MV-4-11 (cell line): ENCODE data around the gene ACSL5.
"Not testable (repeated sequence)": the region's sequence is repeated elsewhere in the genome, so short reads cannot be mapped to it uniquely, and the experiment has no call there.

Experiments used
- DNase-seq: peaks from one replicate; lab custom pipeline; 2025; lab: John Stamatoyannopoulos, UW

Gene ACSL5

DNA sequence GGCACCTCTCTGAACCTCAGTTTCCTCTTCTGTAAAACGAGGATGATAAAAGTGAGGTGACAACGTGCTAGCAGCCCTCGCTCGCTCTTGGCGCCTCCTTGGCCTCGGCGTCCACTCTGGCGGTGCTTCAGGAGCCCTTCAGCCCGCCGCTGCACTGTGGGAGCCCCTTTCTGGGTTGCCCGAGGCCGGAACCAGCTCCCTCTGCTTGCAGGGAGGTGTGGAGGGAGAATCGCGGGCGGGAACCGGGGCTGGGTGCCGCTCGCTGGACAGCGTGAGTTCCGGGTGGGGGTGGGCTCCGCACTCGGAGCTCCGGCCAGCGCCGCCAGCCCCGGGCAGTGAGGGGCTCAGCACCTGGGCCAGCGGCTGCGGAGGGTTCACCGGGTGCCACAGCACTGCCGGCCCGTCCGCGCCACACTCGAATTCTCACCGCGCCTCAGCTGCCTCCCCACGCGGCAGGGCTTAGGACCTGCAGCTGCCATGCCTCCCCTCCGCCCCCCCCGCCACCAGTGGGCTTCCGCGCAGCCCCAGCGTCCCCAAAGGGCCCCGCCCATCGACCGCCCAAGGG lies 24.3 kb upstream of the ACSL5 start:
- no peak for DNase-seq

DNA sequence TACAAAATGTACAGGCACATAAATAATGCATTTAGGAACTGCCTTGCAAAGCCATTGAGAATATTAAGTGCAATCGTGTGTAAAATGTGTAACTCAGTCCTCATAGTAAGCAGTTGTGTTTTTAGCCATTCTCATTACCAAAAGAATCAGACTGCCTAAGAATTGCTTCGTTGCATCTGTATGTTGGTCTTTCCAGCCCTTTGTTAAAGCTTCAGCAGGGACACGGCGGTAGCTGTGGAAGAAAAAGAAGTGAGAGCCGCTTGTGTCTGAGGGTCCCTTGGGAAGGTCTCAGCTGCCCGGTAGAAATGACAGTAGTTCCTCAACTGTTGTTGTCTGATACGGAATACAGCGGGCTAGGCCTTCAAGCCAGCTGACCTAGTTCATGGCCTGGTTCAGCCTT lies 22.8 kb upstream of the ACSL5 start:
- DNase-seq = no peak

DNA sequence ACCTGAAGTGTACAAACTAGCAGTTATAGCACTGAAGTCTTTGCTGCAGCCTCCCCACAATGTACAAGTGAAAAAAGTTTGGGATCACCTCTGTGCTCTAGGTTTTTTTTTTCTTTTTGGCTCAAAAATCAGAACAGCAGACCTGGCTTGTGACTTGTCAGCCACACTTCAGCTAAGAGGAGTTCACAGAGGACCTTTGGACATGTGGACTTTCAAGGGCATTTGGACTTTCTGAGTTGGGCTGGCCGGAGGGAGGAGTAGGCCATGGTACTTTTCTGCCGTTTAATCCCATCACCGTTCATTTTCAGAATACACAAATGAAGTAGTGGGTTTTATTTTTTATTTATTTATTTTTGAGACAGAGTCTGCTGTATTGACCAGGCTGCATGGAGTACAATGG lies 21.9 kb upstream of the ACSL5 start:
- no peak for DNase-seq

DNA sequence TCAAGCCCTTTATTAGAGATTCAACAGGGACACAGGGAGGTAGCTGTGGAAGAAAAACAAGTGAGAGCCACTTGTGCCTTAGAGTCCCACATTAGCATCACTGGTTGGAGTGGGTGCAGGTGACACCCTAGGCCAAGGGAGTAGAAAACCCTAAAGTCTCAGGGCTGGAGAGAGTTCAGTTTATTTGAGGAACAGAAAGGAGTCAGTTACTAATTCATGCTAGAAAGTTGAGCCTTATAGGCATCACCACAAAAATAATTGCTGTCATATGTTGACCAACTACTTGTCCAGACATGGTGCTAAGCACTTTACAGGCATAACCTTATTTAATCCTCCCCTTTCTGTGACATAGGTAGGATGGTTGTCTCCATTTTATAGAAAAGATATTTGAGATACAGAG lies 20.9 kb upstream of the ACSL5 start:
- DNase-seq = peak; percentile 18

DNA sequence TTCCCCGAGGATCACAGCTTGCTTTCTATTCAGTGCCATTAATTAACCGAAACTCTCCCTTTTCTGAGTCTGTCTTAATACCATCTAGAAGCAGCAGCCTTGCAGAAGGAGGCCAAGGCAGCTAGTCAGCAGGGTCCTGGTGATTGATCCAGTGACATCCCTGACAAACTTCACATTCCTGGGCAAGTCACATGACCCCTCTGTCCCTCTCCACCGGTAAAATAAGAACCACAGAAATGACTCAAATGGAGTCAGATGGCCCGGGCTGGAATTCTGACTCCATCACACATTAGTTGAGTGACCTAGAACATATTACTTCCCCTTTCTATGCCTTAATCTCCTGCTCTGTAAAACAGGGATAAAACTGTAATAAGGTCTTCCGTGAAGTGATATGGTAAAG lies 17.2 kb upstream of the ACSL5 start:
- no peak for DNase-seq

DNA sequence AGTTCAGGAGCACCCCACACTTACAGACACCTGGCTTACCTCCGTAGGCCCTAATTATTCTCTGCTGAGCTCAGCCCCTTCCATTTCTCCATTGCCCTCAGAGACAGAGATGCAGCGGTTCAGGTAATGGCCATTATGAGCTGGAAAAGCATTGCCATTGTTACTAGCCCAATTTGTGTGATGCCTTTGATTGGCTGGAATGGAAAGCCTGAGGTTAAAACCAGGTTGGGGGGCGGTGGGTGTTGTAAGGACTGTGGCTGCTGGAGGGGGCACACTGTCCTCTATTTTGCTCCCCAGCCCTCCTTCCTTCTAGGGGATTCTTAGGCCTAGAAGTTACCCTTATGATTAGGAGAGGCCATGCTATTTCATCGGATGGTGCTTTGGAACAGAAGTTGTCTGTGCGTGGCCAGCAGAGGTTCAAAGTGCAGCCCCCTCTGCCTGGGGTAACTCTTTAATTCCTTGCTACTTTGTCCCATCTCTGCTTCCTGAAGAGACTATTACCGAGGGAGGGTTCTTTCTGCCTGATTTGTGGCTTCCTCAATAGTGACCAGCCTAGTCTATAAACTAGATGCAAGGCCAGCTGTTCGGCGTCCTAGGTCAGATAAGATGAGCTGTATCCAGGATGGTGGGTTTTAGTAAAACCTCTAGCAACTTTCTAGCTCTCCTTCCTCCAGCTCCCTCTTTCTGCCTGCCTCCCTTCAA lies 14.2 kb upstream of the ACSL5 start:
- DNase-seq = no peak

DNA sequence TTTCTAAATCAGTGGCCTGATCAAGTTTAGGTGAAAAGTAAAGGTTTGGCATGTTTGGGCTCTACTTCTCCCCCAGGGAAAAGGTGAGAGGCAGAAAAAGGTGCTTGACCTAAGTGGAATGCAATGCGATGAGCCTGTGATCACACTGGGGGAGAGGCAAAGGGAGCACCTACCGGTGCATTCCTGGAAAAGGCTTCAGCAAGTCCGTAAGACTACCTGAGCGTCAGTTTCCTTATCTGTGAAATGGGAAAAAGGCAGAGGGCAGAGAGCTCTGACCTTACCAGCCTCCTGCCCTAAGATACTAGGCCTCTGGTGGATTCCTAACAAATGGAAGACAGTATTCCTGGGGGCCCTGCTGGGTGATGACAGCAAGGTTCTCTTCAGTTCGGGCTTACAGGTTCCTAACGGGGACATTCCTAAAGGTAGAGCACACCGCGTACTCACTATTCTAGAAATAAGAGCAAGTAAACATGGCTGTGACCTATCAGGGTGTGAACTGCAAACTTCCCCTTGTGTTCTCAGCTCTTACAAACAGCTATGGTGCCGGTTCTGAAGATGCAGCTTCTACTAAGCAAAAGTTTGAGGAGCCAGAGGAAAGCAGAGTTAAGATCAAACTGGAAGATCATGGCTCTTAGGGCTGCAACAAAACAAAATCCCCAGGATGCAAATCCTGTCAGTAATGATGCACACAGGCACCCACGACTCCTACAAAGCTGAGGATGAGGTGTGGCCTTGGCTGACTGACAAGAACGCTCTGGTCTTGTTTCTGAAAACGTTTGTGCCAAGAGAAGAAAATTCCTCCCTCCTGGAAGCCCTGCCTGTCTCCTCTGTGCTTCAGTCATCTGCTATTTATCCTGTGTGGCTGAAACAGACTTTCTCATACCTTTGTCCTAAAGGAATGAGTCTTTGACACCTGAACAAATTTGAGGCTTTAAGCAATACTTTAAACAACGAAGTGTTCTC lies 13.3 kb upstream of the ACSL5 start:
- DNase-seq = no peak

DNA sequence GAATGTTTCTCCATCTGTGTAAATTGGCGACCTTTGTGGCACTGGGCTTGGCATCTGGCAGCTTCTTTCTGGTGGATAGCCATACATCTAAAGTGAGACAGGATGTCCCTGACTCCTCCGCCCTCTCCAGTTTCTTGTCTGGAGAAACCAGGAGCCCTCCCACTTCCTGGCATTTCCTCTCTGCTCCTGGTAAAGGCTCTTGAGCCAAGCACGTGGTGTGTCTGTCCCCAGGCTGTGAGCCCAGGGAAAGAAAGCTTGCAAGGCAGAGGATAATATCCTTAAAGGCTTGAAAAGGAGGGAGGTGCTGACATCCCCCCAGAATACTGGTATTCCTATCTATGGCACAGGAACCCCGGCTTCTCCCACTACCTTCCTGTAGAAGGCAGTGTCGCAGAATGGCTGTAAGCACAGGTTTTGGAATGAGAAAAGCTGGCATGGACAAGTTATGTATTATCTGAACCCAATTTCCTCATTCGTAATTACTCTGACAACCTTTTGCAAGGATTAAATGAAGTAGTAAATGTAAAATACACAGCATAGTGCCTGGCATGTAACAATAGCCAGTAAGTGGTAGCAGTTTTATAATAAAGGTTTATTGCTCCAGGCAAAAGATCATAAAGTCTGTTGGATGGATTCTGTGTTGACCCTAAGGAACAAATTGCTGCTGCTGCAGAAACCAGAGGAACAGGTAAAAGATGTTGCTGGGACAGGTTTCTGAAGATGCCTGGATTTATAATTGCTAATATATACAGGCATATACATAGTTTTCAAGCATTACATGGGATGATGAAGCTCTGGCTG lies 11.8 kb upstream of the ACSL5 start:
- no peak for DNase-seq

DNA sequence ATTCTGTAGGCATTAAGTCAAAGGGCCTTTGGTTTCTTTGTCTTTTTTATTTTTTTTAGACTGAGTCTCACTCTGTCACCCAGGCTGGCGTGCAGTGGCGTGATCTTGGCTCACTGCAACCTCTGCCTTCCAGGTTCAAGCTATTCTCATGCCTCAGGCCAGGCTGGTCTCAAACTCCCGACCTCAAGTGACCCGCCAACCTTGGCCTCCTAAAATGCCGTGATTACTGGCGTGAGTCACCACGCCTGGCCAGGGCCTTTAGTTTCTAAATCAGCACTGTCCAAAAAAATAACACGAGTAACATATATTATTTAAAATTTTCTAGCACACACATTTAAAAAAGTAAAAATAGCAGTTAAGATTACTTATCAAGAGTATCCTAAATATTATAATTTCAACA lies 11.1 kb upstream of the ACSL5 start:
- no peak for DNase-seq

DNA sequence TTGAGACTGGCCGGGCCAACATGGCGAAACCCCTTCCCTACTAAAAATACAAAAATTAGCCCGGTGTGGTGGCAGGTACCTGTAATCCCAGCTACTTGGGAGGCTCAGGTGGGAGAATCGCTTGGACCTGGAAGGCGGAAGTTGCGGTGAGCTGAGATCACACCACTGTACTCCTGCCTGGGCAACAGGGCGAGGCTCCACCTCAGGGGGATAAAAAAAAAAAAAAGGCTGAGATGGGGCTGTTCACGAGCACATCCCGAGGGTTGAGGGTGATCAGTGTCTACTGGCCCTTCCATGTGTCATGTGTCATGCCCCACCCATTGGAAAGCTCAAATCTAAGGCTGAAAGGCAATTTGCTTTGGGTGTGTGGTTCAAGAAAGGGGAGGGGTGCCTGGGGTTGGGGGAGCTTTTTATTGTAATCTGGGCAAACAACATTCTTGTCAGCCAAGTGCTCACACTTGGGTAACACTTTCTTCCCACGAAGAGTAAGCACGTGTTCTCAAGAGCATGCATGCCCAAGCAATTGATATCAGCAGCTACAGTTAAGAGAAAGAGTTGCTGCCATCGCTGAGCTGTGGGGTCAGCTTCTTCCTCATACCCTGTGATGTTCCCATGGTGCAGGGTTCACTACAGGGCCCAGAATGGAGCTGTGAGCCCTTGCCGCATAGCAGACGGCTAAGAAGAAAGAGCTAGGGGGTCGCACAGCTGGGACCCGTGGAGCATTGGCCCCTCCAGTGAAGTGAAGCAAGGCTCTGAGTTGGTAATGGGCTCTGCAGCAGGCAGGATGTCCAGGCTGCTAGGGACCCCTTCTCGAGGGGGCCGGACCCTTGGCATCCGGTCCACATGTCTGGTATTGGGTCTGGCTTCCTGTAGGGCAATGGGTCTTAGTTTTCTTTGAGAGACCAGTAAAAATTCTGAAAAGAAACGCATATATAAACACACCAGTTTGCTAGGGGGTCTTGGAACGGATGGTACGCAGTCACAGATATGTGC lies 9.9 kb upstream of the ACSL5 start:
- DNase-seq = no peak

DNA sequence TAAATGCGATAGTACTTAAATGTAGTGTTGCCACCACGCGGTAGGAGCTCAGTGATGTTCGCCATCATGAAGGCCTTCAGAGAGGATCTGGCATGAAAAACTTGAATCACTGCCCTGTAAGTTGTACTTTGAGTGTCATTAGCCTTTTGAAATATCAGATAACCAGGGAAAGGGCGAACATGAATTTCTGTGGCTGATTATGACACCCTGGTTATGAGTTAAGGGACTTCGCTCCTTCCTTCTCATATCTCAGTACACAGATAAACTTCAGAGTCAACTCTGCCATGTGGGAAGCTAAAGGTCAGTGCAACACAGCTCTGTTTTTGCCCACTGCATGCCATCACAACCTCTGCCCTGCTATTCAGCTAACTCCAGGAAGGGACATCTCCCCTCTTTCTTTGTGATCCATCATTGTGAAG lies 8.9 kb upstream of the ACSL5 start:
- DNase-seq = no peak

DNA sequence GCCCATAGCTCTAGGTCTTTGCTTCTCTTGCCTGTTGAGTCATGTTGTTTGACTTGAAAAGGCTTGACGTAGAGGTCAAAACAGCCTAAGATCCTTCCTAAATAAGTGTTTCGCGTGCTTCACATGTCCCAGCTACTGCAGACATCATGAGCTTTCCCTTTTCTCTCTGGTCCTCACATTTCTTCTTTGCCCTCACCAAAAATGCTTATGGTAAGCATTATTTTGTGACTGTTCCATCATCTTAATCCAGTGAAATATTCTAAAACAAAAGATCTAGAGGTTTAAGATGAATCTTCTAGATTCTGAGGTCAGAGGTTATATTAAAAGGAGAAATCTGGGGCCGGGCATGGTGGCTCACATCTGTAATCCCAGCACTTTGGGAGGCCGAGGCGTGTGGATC lies 8.5 kb upstream of the ACSL5 start:
- DNase-seq = no peak

DNA sequence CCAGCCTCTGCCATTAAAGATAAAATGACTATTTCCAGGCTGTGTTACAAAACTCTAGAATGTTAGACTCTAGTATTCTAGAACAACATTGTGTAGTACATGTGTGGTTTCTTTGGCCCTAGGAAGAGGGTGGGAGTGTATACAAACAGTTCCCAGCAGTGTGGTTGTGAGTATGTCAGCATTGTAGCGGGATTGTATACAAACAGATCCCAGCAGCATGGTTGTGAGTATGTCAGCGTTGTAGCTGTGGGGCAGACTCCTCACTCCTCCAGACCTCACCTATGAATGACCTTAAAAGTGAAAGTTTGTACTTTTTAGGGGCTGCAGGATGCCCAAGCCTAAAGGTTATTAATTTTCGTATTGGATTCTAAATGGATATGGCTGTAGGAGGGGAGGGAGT lies 6.9 kb upstream of the ACSL5 start:
- DNase-seq = no peak

DNA sequence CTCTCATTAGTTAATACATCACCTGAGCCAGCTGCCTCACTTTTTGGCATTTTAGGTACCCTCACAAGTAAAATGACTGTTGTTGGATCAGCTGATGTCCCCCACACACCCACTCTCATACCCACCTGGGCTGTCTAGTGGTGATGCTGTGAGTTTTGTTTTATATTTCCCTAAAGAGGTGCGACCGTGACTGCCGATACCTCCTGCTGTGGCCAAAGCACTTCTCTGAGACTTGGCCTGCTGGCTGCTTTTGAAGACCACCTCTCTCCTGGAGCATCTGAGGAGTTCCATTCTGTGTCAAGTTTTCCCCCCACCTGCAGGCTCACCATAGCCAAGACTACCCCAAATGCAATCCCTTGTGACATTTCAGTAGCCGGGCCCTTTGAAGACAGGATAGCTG lies 6.4 kb upstream of the ACSL5 start:
- DNase-seq = no peak

DNA sequence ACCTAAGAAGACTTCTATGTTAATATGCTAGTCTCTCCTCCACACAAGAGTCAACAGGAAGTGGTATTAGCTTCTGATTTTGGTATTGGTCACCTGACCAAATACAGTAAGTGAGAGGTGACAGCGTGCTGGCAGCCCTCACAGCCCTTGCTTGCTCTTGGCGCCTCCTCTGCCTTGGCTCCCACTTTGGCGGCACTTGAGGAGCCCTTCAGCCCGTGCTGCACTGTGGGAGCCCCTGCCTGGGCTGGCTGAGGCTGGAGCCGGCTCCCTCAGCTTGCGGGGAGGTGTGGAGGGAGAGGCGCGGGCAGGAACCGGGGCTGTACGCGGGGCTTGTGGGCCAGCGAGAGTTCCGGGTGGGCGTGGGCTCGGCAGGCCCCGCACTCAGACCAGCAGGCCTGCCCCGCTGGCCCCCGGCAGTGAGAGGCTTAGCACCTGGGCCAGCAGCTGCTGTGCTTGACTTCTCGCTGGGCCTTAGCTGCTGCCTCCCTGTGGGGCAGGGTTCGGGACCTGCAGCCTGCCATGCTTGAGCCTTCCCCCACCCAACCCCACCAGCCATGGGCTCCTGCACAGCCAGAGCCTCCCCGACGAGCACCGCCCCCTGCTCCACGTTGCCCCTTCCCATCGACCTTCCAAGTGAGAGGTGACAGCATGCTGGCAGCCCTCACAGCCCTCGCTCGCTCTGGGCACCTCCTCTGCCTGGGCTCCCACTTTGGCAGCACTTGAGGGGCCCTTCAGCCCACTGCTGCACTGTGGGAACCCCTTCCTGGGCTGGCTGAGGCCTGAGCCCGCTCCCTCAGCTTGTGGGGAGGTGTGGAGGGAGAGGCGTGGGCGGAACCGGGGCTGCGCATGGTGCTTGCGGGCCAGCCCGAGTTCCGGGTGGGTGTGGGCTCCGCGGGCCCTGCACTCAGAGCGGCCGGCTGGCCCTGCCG lies 4.2 kb upstream of the ACSL5 start:
- DNase-seq = no peak

DNA sequence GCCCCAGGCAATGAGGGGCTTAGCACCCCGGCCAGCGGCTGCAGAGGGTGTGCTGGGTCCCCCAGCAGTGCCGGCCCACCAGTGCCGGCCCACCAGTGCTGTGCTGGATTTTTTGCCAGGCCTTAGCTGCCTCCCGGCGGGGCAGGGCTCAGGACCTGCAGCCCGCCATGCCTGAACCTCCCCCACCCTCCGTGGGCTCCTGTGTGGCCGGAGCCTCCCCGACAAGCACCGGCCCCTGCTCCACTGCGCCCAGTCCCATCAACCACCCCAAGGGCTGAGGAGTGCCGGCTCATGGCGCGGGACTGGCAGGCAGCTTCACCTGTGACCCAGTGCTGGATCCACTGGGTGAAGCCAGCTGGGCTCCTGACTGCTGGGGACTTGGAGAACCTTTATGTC lies 3.5 kb upstream of the ACSL5 start:
- no peak for DNase-seq

DNA sequence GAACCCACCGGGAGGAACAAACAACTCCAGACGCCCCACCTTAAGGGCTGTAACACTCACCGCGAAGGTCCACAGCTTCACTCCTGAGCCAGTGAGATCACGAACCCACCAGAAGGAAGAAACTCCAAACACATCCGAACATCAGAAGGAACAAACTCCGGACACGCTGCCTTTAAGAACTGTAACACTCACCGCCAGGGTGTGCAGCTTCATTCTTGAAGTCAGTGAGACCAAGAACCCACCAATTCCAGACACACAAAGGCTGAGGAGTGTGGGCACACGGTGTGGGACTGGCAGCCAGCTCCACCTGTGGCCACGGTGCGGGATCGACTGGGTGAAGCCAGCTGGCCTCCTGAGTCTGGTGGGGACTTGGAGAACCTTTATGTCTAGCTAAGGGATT lies 2.6 kb upstream of the ACSL5 start:
- not testable (repeated sequence) for DNase-seq

DNA sequence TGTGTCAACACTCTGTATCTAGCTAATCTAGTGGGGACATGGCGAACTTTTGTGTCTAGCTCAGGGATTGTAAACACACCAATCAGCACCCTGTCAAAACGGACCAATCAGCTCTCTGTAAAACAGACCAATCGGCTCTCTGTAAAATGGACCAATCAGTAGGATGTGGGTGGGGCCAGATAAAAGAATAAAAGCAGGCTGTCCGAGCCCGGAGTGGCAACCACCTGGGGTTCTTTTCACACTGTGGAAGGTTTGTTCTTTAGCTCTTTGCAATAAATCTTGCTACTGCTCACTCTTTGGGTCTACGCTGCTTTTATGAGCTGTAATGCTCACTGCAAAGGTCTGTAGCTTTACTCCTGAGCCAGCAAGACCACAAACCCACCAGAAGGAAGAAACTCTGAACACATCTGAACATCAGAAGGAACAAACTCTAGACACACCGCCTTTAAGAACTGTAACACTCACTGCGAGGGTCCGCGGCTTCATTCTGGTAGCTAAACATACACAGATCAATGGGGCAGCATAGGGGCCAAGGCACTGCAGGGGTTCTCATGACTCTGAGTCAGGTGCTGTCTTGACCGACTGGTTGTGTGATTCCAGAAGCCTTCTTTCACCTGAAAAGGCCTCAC lies 1.6 kb upstream of the ACSL5 start:
- DNase-seq = not testable (repeated sequence)
